Stimulated activated CD8-positive, alpha-beta memory T cell treated with anti-CD3 and anti-CD28 coated beads, Interleukin-12 subunit alpha, Interleukin-12 subunit beta, amount 100 ng/mL, for 1 hour (primary cell): ENCODE measurements around the gene TMPRSS15.

Experiments used
- DNase-seq: peaks from one replicate; pipeline ENCODE4 v3.0.0-alpha.2; 2020; ENCODE audit warnings: low read depth

Gene TMPRSS15

GRCh38 chr21:18349468-18349867, 54.1 kb downstream of the TMPRSS15 start:
- DNase-seq, result no peak

DNA sequence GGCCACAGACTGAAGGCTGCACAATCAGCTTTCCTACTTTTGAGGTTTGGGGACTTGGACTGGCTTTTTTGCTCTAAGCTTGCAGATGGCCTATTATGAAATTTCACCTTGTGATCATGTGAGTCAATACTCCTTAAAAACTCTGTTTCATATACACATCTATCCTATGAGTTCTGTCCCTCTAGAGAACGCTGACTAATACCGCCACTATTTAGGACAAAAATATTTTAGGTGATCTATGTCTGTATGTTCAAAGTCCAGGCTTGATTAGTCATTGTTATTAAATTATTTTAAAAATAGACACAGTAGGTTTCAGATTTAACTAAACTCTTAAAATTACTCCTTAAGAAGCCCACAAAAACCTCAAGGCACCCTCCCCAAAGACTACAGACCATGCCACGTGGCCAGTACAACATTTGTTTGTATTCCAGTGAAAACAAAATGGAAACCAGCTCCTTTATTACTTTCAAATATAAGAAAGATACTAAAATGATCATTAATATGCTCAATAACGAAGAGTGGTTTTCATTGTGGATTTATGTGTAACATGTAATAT, 63.1 kb downstream of the TMPRSS15 start:
- no peak for DNase-seq

GRCh38 chr21:18335651-18336236, 67.8 kb downstream of the TMPRSS15 start:
- DNase-seq, result no peak

DNA sequence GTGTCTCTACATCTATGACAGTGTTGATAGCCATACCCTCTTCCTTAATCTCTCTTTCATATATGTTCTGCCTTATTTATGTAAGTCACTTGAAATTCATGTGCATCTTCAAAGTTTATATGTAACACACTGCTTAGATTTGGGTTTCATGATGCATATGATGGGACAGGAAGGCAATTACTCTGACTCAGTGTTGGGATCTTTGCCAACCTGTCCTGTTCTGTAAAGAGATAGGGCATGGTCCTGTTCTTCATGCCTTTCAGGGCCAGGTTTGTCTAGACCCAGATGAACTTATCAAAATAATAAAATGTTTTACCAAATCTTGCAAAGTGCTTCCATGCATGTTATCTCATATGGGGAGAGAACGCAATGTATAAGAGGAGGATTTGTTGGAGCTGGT, 69.5 kb downstream of the TMPRSS15 start:
- DNase-seq, result no peak

DNA sequence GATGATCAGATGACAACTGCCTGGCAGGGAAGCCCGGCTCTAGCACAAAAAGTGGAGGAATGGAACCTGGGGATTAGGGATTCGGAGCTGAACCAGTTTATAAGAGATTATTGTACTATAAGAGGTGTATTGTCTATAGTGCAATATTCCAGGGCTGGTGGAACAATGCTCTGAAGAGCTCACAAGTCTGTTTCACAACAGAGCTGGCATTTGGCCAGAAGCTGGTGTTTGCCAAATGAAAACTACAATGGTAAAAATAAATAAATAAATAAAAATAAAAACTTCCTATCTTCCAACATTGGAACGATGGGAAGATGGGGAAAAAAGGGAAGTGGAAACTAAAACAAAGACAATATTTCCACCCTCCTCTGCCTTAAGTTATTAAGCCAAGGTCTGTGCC, 85.4 kb downstream of the TMPRSS15 start:
- no peak for DNase-seq

GRCh38 chr21:18298228-18298627, 105.4 kb downstream of the TMPRSS15 start:
- DNase-seq, result no peak

DNA sequence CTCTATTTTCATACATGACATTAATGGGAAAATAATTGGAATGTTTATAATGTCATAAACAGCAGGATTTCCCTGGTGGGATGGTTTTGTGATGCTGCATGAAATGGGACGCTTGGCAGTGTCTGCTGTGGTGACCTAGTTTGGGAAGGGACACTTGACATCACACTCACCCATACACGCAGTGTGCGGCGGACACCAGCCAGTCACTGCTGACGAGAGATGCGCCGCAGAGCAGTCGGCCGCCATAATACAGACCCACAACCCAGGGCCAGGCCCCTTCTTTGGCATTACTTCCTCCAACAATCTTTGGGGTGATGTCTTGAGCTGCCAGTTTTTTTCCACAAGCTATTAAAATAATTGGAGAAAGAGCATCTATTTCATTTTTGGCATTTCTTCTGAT, 109.5 kb downstream of the TMPRSS15 start:
- no peak for DNase-seq

GRCh38 chr21:18289876-18290275, 113.7 kb downstream of the TMPRSS15 start:
- no peak for DNase-seq

- DNase-seq, result no peak
Measured at GRCh38 chr21:18285379-18285778, 118.2 kb downstream of the TMPRSS15 start.

DNA sequence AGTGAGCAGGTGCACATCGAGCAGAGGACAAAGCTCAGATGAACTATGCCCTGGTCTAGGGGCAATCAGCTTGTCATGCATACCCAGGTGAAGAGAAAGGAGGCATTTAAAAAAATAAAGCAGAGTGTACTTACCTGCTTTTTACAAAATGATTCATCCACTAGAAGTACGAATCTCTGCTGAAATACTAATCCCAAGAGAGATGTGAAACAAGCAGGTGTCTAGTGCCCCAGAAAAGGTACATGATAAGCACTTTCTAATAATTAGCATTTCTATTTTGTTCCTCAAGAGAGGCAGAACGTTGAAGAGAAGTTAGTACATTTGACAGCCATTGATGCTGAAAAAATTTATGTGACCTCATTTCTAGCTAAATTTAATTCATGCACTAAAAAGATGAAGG, 127.8 kb downstream of the TMPRSS15 start:
- DNase-seq, result no peak

GRCh38 chr21:18274370-18274769, 129.2 kb downstream of the TMPRSS15 start:
- no peak for DNase-seq

DNA sequence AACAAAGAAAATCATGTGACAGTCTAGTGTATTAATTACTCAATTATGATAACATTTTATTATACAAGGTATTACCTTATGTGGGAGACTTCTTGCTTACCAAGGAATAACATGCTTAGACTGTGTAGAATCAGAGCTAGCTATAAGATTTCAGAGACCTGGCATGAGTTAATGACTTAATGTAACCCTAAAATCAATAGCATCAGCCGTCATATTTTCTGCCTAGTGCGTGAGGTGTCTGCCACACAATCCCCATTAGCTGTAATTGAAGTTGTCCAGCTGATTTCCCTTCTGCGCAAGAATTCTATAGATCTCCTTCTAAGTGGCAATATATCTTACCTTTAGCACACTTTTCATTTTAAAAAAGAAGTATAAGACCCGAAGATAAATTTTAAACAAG, 130.2 kb downstream of the TMPRSS15 start:
- no peak for DNase-seq

DNA sequence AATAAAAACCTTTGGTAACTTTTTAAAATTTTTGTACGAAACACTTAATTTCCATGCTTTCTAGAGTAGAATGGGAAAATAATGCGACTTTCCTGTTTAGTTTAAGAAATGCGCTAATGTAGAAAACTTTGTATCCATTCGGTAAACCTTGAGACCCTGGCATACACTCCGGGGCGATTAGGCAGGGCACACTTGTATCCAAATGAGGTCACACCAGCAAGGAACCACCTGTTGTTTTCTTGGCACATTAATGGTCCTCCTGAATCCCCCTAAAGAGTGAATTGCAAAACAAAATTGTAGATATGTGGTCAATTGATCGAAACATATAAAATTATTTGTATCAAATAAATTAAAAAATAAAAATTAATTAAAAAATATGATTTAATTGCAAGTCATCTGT, 133.7 kb downstream of the TMPRSS15 start:
- DNase-seq, result no peak

DNA sequence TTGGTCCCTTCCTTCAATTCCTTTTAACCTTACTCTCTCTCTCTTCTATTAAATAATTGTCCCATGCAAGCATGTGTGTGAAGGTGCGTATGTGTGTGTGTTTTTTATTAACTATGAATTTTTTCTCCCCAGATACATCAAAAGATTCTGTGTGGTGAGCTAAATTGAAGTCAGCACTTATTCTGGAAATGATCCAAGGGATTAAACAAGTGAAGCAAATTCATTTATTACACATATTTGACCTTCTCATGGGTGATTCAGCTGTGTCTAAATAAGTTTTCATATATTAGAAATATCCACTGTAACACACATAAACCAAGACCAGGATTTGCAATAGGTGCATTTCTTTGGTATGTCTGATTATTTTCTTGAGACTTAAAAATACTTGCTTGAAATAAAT, 134.7 kb downstream of the TMPRSS15 start:
- DNase-seq, result no peak

- DNase-seq, result no peak
Measured at GRCh38 chr21:18267496-18267895, 136.1 kb downstream of the TMPRSS15 start.

DNA sequence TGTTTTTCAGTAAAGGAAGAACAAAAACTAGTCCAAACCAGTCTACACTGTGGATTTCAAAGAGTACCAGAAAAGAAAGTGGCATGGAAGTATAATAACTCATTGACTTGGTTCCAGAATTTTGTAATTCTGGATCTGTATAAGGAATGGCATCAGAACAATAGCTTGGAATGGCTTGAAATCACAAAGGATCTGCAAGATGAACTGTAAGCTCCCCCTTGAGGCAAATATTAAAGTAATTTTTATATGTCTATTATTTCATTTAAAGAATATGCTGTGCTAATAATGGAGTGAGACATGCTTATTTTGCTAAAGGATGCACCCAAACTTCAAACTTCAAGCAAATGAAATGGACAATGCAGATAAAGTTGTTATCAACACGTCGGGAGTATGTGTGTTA, 137.6 kb downstream of the TMPRSS15 start:
- no peak for DNase-seq

GRCh38 chr21:18253799-18254198, 149.8 kb downstream of the TMPRSS15 start:
- DNase-seq, result no peak

DNA sequence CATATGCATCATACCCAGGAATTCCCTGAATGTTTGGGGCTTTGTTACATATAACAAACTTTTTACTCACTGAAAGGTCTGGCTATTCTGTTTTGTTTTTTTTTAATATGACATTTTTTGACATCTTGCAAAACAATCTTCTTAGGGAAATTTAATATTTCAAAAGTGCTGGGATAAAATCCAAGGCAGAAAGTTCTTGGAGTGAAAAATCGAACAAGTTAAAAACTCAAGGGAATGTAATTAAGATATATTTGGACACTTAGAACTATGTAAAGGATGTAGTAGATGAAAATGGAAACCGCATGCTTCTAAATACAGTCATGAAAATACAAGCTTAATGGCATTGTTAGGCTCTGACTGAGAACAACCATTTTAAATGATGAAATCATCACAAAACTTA, 150.4 kb downstream of the TMPRSS15 start:
- no peak for DNase-seq

- no peak for DNase-seq
Measured at GRCh38 chr21:18252680-18253079, 150.9 kb downstream of the TMPRSS15 start.

GRCh38 chr21:18252256-18252655, 151.3 kb downstream of the TMPRSS15 start:
- DNase-seq, result no peak

DNA sequence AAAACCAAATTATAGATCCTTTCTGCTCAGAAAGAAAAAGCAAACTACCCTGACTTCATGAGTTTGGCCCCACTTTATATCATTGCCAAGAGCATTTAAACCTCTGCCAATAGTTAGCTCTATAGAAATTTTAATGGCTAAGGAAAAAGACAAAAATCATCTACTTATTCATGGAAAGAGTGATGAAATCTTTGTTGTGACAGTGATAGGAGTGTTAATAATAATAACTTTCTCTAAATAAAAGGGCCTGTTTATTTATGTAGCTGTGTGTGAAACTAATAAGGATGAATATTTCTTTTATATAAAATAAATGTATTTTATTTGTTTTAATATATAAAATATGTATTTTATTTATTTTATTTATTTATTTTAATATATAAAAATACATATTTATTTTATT, 152.5 kb downstream of the TMPRSS15 start:
- DNase-seq, result no peak

DNA sequence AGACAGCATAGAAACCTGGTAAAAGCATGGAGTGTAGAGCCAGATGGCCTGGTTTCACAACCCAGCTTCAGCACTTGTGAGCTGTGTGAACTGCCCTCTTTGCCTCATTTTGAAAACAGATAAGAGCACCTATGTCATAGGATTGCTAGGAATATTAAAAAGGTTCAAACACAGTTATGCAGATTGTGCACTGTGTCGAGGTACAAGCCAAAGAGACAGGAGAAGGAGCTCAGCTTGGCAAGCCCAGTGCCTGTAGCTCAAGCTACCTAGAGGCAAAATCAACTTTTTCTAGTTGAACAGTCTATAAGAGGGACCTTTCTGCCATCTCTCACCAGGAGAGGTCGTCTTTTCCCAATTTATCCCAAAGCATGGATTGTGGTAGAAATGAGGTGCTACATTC, 153.9 kb downstream of the TMPRSS15 start:
- DNase-seq, result no peak

DNA sequence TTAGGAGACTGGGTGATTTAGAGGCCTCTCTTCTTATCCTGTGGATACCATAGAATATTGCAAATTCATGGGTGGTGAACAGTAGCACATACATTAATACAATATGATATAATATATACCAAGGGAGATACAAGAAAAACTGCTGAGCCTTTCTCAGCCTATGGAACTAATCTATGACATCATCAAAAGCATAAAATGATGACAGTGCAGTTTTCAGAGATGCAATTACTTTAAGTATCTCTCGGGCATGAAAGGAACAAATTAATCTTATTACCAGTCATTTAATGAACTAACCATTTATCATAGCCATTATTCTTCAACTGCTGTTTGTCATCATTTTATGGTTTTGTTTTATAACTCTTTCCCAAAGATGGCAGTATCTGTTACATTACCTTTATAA, 155.4 kb downstream of the TMPRSS15 start:
- DNase-seq, result no peak

- no peak for DNase-seq
Measured at GRCh38 chr21:18245464-18245967, 158.1 kb downstream of the TMPRSS15 start.
